SK-N-DZ (cell line): ENCODE data around the gene SPINK1.

Experiments
- DNase-seq: peaks from one replicate; pipeline ENCODE4 v3.0.0-alpha.2; 2015; ENCODE audit warnings: low spot score

SPINK1 gene

DNA sequence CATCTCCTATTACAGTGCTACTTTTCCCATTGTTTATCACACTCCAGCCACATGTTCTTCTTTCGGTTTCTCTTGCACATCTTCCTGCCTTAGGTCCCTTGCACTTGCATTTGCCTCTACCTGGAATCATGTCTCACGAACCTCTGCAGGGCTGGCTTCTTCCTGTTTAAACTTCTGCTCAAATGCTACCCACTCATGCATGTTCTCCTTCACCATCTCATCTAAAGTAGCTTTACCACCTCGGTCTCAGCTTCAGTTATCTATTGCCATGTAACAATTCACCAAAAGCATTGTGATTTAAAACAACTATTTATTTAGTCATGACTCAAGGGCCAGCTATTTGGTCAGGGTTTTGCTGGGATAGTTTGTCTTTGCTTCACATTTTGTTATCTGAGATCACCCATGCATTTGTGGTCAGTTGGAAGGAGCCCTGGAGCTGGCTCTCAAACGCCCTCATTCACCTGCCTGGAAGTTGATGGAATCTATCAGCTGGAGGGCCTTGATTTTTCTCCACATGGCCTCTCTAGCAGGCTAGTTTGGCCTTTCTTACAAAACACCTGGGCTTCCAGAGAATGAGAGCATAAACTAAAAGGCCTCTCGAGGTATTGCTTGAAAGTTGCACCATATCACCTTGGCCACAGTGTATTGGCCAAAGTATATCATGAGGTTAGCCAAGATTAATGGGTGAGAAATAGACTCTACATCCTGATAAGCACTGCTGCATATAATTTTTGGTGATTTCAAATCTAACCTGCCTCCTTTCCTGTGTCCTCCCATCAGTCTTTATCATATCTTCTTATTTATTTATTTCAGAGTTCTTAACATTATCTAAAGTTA lies 21.4 kb downstream of the SPINK1 start:
- DNase-seq = no peak

DNA sequence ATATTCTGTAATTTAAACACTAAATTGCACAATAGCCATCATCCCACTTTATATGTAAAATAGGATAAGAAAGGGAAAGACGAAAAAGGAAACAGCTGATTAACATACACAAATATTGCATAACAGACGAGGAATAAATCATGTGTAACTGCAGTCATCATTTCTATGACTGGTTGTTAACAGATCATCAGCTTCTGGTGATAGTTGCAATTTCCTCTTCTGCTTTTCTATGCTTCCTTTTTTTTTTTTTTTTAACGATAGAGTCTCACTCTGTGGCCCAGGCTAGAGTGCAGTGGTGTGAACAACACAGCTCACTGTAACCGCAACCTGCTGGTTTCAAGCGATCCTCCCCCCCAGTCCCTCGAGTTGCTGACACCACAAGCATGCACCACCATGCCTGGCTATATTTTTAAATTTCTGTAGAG lies 26.4 kb downstream of the SPINK1 start:
- no peak for DNase-seq

DNA sequence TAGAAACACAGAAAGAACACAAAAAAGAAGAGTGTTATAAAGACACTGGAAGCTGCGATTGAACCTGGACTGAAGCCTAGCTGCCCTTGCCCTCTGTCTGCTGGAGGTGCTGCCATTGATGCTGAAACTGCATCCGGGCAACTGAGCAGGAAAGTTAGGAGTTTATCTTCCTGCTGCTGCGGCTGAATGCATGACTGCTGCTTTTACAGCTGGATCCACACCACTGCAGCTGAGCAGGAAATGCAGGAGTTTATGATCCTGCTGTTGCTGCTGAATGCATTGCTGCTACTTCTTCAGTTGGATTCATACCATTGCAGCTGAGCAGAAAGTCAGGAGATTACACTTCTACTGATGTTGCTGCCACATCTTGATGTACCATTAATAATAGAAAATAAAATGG lies 27.1 kb downstream of the SPINK1 start:
- no peak for DNase-seq

DNA sequence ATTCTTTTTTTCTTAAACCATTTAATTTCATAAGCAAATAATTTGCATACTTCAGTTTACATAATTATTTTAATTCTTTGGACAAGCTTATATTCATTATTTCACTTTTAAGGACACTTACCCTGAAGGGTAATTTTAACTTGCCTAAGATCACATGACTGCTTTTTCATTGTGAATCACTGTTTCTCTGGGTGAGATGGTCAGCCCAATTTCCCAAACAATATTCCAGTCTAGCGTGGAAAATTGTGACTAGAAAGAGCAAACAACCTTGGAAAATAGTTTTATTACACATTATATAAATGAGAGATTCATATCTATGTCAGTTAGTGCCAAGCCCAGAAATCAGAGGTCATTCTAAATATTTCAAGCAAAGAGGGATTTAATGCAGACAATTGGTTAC lies 27.5 kb downstream of the SPINK1 start:
- no peak for DNase-seq

DNA sequence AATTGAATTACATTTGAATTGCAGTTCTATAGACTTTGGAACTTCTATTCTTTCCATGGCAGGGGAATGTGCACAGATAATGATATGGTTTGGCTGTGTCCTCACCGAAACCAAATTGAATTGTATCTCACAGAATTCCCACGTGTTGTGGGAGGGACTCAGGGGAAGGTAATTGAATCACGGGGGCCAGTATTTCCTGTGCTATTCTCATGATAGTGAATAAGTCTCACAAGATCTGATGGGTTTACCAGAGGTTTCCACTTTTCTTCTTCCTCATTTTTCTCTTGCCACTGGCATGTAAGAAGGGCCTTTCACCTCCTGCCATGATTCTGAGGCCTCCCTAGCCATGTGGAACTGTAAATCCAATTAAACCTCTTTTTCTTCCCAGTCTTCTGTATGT lies 28.3 kb downstream of the SPINK1 start:
- DNase-seq = peak; percentile 55

DNA sequence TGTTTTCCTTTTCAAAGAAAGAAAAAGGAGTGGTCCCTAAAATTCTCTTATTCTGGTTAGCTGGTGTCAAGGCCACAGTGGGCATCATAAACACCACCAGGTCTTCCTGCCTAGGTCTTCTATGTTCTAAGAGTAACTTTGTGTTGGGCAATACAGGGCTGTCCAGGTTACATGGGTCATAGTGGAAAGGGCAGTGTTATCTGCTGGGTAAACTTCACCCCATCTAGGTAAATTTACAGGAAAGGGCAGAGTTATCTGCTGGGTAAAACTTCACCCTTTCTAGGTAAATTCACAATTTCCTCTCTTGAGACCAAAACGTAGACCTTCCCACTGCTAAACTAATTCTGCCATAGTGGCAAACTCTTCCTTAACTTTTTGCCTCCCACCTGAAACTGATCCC lies 30.0 kb downstream of the SPINK1 start:
- DNase-seq = no peak

DNA sequence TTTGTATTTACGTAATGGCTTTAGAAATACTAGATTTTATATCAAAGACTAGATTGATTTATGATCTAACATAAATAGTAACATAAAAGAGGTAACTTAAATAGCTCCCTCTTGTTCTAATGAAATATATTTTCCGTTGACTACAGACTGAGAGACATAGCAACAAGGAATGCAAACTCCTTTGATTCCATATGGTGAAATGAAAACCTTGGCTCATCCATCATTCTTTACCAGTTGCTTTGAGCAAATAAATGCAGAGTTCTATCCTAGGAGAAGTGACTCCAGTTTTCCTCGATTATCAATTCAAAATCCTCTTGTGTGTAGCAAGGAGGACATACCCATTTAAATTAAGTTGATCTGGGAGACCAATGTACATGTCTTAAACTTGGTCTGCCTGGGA lies 31.0 kb downstream of the SPINK1 start:
- DNase-seq = no peak

DNA sequence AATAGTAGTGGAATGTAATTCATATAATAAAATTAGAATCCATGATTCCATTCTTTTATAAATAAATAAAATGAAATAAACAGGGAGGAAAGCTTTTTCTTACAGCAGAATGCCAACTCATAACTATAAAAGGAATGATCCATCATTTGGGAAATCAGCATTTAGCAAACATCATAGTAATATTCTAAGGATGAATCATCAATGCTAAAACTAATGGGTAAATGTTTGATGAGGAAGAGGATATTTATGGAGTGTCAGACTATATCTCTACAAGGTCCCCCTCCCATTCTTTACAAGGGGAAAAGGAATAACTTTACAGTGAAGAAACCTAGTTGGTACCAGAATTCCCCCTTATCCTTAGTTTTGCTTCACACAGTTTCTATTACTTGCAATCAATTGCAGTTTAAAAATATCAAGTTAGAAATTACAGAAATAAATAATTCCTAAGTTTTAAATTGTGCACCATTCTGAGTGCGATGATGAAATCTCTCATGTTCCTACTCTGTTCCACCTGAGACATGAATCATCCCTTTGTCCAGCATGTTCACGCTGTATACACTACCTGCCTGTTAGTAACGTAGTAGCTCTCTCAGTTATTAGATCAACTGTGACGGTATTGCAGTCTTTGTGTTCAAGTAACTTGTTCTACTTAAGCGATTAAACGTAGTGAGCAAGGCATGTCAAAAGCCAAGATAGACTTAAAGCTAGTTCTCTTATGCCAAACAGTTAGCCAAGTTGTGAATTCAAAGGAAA lies 34.7 kb downstream of the SPINK1 start:
- DNase-seq = no peak

DNA sequence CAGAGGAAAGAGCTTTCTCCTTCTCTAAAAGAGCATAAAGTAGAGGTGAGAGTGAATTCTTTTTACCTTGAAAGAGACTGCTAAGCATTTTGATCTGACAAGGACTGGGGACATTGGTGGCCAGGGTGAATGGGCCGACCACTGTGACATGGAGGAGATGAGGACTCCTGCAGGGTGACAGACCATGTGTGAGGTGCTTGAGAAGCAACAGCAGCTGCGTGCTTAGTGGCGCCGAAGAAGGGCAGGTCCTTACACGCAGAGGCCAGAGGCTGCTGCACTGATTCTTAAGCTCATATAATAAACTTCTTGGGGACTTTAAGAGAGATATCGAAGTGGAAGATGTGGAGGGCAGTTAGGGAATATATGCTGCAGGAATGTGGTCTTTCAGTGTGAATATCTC lies 40.3 kb downstream of the SPINK1 start:
- DNase-seq = no peak

DNA sequence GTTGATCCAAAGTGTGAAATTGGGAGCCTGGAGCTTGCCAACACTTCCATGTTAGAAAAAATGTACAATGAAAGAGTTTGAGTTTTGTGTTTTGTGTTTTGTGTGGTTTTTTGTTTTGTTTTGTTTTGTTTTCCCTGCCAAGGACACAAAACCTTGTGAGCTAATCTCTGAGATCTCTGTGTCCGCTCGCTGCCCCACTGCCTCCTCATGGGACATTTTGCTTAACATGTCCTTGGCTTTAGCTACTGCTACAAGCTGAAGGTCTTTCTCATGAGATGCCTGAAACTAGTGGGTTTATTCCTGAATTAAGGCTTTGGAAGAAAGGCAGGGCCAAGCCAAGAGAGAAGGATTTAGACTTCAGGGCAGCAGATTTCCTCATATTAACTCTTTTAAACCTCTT lies 41.7 kb downstream of the SPINK1 start:
- no peak for DNase-seq

DNA sequence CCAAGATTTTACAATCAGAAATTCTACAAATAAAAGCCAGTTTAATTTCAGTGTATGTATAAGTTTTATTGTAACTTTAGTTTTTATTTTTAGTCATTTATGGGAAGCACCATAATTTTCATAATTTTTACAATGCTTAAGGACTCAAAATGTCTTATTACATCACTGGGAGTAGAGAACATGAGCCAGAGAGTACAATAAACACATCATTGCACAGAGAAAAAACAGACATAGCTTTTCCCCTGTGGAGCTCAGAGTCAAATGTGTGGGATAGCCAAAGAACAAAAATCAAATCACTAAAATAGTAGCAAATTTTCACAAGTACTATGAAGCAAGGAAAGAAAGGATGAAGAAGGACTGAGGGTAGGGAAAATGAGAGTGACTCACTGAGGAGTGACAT lies 43.4 kb downstream of the SPINK1 start:
- no peak for DNase-seq

DNA sequence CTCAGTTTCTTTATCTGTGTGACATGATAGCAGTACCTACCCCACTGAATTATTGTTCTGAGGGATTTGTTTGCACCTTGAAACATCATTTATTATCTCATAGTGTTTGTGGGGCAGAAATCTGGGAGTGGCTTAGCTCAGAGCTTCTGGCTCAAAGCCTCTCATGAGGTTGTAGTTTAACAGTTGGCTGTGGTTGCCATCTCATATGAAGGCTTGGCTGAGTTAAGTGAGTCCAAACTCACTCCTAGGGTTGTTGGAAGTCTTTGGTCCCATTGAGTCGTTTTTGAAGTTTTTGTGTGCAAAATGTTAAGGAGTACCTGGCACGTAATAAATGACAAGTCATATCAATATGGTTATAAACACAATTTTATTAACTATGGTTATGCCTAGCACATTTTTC lies 45.3 kb downstream of the SPINK1 start:
- DNase-seq = no peak

DNA sequence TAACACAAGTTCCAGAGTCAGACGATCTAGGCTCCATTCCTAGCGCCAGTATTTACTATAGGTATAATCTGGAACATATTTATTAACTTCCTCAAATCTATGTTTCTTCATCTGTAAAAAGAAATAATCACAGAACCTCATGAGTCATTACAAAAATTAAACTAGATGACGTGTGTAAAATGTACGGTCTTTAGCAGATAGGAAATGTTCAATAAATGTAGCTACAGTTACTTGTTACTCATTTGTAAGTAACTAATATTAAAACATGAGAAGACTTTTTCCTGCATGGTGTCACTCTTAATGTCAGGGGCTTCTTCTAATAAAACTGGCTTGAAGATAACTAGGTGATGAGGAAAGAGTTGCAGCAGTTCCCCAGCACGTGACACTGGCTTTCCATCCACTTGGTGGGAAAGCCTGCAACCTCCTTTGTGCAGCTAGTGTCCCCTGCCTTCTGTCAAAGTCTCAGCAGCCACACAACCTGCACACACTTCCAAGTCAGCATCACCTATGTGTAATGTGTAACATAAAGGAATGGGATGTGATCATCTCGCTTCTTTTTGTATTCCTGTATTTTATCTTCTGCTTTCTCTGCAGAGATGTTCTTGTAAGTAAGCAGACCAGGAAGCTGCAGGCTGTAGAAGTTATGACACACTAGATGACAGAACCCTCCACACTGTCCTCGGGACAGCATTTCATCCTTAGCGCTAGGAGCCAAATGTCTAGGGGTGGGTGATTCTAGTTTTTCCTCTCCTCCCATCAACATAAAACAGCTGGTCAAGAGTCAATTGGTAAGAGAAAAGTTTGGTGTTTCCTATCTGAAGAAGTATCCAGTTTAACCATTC lies 47.1 kb downstream of the SPINK1 start:
- no peak for DNase-seq

DNA sequence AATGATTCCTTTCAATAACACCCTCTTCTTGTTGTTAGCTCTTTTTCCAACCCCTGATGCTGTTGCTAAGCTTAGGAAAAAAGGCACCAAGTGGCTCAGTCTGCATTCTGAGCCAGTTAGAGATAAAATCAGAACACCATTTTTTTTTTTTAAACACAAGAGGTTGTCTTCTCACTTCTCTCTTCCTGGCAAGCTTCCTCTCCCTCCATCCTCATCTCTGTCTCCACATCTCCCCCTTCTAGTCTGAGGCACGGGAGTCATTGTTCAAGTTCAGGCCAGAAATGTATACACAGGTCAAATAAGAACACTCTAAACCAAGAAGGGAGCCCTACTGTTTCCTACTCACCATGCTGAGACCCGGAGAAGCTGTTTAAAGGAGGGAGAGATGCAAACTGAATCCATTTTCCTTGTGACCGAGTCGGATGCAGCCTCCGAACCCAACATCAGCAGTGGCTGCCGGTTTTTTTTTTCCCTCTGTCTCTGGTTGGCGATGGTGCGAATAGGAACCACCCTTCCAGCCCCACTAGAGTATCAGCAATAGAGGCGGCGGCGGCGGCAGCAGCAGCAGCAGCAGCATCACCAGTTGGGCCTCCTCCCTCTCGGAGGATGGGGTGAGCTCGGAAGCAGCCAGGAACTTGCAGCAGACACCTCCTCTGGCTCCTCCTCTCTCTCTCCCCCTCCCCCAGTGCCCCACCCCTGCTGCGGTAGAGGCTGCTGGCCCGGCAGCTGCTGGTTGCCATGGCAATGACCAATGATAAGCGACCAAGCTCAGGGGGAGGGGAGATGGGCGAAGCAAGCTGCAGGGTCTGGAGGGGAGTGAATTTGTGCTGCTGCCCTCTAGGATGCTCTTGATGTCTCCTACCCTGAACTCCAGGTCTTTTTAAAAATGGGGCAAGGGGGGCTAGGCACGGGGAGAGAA lies 49.1 kb downstream of the SPINK1 start, which contains the start of gene JAKMIP2:
Gene JAKMIP2 (minus strand): TSS at position 619 of the 919 bp plus-strand sequence. CDS start 110,922 bp downstream, outside the sequence.
- peak; percentile 99 for DNase-seq

DNA sequence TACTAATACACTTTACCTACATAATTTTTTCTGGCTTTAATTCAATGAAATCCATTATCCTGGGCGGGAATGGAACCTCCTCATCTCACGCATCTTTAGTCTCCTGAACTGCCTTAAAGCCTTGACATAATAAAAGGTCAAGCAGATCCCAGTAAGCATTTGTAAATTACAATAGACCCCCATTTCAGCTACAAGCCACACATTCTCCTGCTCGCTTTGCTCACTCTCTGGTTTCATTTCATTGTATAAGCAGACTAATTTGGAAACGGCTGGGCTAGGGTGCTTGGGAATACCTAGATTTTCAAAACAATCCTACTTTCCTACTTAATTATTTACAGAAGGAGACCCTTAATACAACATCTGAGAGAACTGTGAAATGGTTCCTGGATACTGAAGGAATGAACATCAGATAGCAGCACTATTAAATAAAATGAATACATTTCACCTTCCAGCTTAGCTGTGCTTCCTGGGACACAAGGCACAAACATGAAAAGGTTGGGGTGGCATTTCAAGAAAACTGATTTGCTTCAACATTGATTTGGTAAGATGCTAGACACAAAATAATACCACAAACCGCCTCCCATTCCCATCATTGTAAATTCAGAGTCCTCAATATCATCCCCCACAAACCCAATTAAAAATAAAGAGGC lies 50.4 kb downstream of the SPINK1 start:
- no peak for DNase-seq

DNA sequence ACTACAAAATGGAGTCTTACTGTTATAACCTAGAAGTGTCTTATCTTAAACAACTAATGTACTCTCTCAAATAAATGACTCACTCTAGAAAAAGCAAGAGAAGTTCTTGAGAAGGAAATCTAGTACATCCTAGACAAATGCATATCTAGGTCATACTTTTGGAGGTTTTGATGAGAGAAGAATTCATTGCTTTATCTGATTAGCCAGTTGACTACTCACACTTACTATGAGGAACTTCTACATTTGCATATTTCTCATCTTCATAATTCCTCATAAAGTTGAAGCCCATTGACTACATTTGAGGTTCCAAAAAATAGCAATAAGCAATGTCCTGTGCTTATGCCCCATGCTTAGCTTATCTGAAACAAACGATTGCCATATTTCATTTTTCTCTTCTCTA lies 51.8 kb downstream of the SPINK1 start:
- no peak for DNase-seq

DNA sequence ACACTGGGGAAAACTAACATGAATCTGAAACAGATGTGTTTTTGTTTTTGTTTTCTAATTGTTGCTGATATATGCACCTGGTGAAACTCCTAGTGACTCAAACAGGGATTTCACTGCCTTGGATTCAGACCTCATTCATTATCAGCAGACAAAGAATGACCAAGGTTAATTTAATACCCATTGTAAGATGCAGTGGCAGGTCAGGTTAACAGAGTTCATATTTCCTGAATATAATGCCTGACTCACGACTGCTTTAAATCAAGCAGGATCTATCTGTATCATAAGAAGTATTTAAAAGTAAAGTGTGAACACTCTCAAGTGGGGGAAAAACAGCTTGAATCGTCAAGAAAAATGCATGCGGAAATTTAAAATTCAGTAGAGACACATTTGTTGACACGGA lies 54.5 kb downstream of the SPINK1 start:
- no peak for DNase-seq
